Progenitor cell of endocrine pancreas (in vitro differentiated cells): ENCODE measurements around the gene TMEM80. TPM values are rescaled to one million over a fixed set of nuclear protein-coding genes. Genes with fewer than 3 reads are reported as not detected.

Experiments used
- DNase-seq: peaks from one replicate; pipeline ENCODE4 v3.0.0; 2021; ENCODE audit warnings: low spot score; ENCODE audit not compliant: unreplicated experiment
- H3K27ac Mint-ChIP-seq: 2 replicates; pipeline ENCODE4 v1.8.0; 2021; ENCODE audit warnings: mild to moderate bottlenecking, moderate library complexity, mixed read lengths
- H3K27me3 Mint-ChIP-seq: 2 replicates; pipeline ENCODE4 v1.8.0; 2021; ENCODE audit warnings: mixed read lengths
- H3K36me3 Mint-ChIP-seq: 2 replicates; pipeline ENCODE4 v1.8.0; 2022; ENCODE audit warnings: mixed read lengths; ENCODE audit not compliant: insufficient read depth
- H3K4me1 Mint-ChIP-seq: 2 replicates; pipeline ENCODE4 v1.8.0; 2021; ENCODE audit warnings: low read depth, mixed read lengths
- H3K4me3 Mint-ChIP-seq: 2 replicates; pipeline ENCODE4 v1.8.0; 2021; ENCODE audit warnings: low read depth, mild to moderate bottlenecking, moderate library complexity, mixed read lengths
- H3K9me3 Mint-ChIP-seq: 2 replicates; pipeline ENCODE4 v1.8.0; 2021; ENCODE audit warnings: low read depth, mixed read lengths
- CTCF ChIP-seq: fragments of 200-600 bp; sonication (generic); IDR thresholded peaks from one replicate; pipeline ENCODE4 v1.5.0; 2021; ENCODE audit warnings: antibody characterized with exemption, mild to moderate bottlenecking; ENCODE audit not compliant: unreplicated experiment
- total RNA-seq: library from RNA; stranded (reverse); gene quantifications from 2 replicates; pipeline ENCODE4 v1.2.1, GENCODE V29; 2021

TMEM80 gene
- total RNA-seq, 1 donor from 2014 or later = 32.6 TPM

GRCh38 chr11:719214-720016 lies 23.8 kb downstream of the TMEM80 start:
- no peak for TF ChIP-seq CTCF
- Mint-ChIP-seq H3K4me3 (no peak overlapping the region), H3K9me3 (peaks cover 6% of the 10 kb centered on the region), H3K4me1 (peaks cover 2% of the 10 kb centered on the region), H3K36me3 (peaks cover 12% of the 10 kb centered on the region), H3K27me3 (peaks cover 9% of the 10 kb centered on the region), H3K27ac (no peak overlapping the region)
- DNase-seq = no peak

GRCh38 chr11:720017-720641 lies 24.5 kb downstream of the TMEM80 start:
- H3K9me3 Mint-ChIP-seq = peaks cover 3% of the 10 kb centered on the region
- peaks cover 2% of the 10 kb centered on the region for H3K4me1 Mint-ChIP-seq
- peaks cover 9% of the 10 kb centered on the region for H3K36me3 Mint-ChIP-seq
- DNase-seq = no peak
- TF ChIP-seq CTCF = no peak
- peaks cover 11% of the 10 kb centered on the region for H3K27me3 Mint-ChIP-seq
- H3K27ac Mint-ChIP-seq = no peak overlapping the region
- H3K4me3 Mint-ChIP-seq = no peak overlapping the region

GRCh38 chr11:720642-721246 lies 25.1 kb downstream of the TMEM80 start:
- no peak for TF ChIP-seq CTCF
- peaks cover 6% of the 10 kb centered on the region for H3K36me3 Mint-ChIP-seq
- no peak for DNase-seq
- no peak overlapping the region for H3K4me3 Mint-ChIP-seq
- H3K4me1 Mint-ChIP-seq = peaks cover 1% of the 10 kb centered on the region
- H3K27ac Mint-ChIP-seq = no peak overlapping the region
- H3K27me3 Mint-ChIP-seq = peaks cover 11% of the 10 kb centered on the region
- H3K9me3 Mint-ChIP-seq = no peaks in the 10 kb centered on the region

- Mint-ChIP-seq H3K36me3 (peaks cover 6% of the 10 kb centered on the region), H3K27ac (no peak overlapping the region), H3K27me3 (peaks cover 11% of the 10 kb centered on the region), H3K4me3 (no peak overlapping the region), H3K4me1 (peaks cover 1% of the 10 kb centered on the region), H3K9me3 (no peaks in the 10 kb centered on the region)
- DNase-seq = no peak
- no peak for TF ChIP-seq CTCF
Measured at GRCh38 chr11:721247-721740, 25.7 kb downstream of the TMEM80 start.

GRCh38 chr11:721741-722345 lies 26.2 kb downstream of the TMEM80 start:
- Mint-ChIP-seq H3K27ac (no peak overlapping the region), H3K9me3 (no peaks in the 10 kb centered on the region), H3K4me3 (no peak overlapping the region), H3K4me1 (peaks cover 1% of the 10 kb centered on the region), H3K27me3 (peaks cover 11% of the 10 kb centered on the region), H3K36me3 (peaks cover 6% of the 10 kb centered on the region)
- no peak for TF ChIP-seq CTCF
- DNase-seq = no peak
